GM23338 (cell line): ENCODE results near the gene FRAT2.

Experiments
- CTCF ChIP-seq, 2 experiments: fragments of 200-600 bp in 1 of 2; sonication (generic) in 1 of 2; conservative IDR thresholded peaks; 2 replicates each; pipeline versions ENCODE4 v1.5.1 to v1.6.1; 2016 to 2017; ENCODE audit warnings: antibody characterized with exemption in 2 of 2, low read depth in 2 of 2, mild to moderate bottlenecking in 2 of 2, moderate library complexity in 1 of 2
- EZH2 ChIP-seq: fragments of 200-600 bp; sonication (generic); IDR thresholded peaks from one replicate; pipeline ENCODE4 v1.8.0; 2017; ENCODE audit warnings: antibody characterized with exemption, mild to moderate bottlenecking, low read depth; ENCODE audit not compliant: unreplicated experiment
- EZH2phosphoT487 ChIP-seq: fragments of 200-600 bp; sonication (generic); IDR thresholded peaks from one replicate; pipeline ENCODE4 v1.8.1; 2018; ENCODE audit warnings: antibody characterized with exemption; ENCODE audit not compliant: unreplicated experiment
- JUNB ChIP-seq: IDR thresholded peaks from one replicate; pipeline ENCODE4 v1.6.1; 2016; ENCODE audit warnings: antibody characterized with exemption; ENCODE audit not compliant: unreplicated experiment
- POLR2AphosphoS5 ChIP-seq: IDR thresholded peaks from 2 replicates; pipeline ENCODE4 v1.6.1; 2016; ENCODE audit warnings: antibody characterized with exemption, low read depth
- STAT1 ChIP-seq: IDR thresholded peaks from one replicate; pipeline ENCODE4 v1.6.1; 2016; ENCODE audit warnings: antibody characterized with exemption; ENCODE audit not compliant: unreplicated experiment
- TF ChIP-seq, protein P1 (sequence below): IDR thresholded peaks from one replicate; pipeline ENCODE4 v1.6.1; 2018; ENCODE audit warnings: antibody characterized with exemption; ENCODE audit not compliant: unreplicated experiment

GRCh38 chr10:97328646-97329453 is 5.7 kb downstream of the FRAT2 start:
- TF ChIP-seq CTCF (conservative IDR thresholded peaks at IDR 0.05; ENCODE audit: low read depth in 2 of 2) (no peak), POLR2AphosphoS5 (no peak), EZH2 (no peak), EZH2phosphoT487 (no peak), JUNB (no peak), STAT1 (no peak)
- TF ChIP-seq, protein P1, sequence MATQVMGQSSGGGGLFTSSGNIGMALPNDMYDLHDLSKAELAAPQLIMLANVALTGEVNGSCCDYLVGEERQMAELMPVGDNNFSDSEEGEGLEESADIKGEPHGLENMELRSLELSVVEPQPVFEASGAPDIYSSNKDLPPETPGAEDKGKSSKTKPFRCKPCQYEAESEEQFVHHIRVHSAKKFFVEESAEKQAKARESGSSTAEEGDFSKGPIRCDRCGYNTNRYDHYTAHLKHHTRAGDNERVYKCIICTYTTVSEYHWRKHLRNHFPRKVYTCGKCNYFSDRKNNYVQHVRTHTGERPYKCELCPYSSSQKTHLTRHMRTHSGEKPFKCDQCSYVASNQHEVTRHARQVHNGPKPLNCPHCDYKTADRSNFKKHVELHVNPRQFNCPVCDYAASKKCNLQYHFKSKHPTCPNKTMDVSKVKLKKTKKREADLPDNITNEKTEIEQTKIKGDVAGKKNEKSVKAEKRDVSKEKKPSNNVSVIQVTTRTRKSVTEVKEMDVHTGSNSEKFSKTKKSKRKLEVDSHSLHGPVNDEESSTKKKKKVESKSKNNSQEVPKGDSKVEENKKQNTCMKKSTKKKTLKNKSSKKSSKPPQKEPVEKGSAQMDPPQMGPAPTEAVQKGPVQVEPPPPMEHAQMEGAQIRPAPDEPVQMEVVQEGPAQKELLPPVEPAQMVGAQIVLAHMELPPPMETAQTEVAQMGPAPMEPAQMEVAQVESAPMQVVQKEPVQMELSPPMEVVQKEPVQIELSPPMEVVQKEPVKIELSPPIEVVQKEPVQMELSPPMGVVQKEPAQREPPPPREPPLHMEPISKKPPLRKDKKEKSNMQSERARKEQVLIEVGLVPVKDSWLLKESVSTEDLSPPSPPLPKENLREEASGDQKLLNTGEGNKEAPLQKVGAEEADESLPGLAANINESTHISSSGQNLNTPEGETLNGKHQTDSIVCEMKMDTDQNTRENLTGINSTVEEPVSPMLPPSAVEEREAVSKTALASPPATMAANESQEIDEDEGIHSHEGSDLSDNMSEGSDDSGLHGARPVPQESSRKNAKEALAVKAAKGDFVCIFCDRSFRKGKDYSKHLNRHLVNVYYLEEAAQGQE: no peak
